Fibroblast of skin of scalp (primary cell): ENCODE measurements around the gene STBD1. TPM values are rescaled to one million over a fixed set of nuclear protein-coding genes. Genes with fewer than 3 reads are reported as not detected.
"Not testable (repeated sequence)": the region's sequence is repeated elsewhere in the genome, so short reads cannot be mapped to it uniquely, and the experiment has no call there.

Experiments used
- DNase-seq: peaks from one replicate; pipeline ENCODE4 v3.0.0-alpha.2; 2013
- polyA plus RNA-seq, 2 experiments: library from polyadenylated mRNA; unstranded; fragments of 120-200 nt; gene quantifications; one replicate each; pipeline ENCODE4 v1.2.1, GENCODE V29; 2013; ENCODE audit not compliant: insufficient read length in 2 of 2

Gene STBD1
- polyA plus RNA-seq (2013, experiment 1 of 2; ENCODE audit: insufficient read length) = 9.4 TPM
- 9.8 TPM for polyA plus RNA-seq (2013, experiment 2 of 2; ENCODE audit: insufficient read length)

DNA sequence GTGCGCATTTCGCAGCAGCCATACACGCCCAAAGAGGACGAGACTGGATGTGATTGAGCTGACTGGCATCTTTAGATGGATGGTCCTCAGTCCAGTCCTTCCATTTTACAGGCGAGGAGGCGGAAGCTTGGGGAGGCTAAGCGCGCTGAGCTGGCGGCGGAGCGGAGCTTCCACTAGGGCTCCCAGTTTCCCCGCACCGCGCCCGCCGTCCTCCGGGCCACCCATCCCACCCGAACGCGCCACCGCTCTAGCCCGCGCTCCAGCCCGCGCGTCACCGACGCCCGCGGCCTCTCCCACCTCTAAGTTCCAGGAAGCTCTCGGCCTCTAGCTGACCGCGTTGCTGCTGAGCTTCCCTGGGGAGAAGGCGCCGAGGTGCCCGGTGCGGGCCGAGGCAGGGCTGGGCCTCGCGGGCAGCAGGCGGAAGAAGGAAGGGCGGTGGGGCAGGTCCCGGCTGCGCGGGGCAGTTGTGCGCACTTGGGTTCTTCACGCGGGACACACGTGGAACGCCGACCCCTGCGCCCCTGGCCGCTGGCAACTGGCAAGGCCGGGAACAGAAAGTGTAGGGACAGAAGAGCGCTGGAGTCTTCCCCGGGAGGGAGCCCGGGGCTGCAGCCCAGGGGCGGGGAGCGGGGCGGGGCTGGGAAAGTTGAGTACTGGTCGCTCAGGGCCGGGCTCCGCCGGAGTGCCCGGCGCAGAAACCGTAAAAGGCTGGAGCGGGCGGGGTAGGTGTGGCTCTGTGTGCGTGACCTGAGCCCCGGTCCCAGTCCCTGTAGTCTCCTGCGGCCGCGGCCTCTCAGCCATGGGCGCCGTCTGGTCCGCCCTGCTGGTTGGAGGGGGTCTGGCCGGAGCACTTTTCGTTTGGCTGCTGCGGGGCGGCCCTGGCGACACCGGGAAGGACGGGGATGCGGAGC is at the start of gene STBD1:
STBD1 (plus strand) TSS at position 763 of the 911 bp plus-strand sequence; CDS start at position 800, 37 bp downstream.
- peak; percentile 76 for DNase-seq

GRCh38 chr4:76256968-76257367 is 49.6 kb upstream of the STBD1 start:
- no peak for DNase-seq

GRCh38 chr4:76257824-76258223 is 48.7 kb upstream of the STBD1 start:
- no peak for DNase-seq

GRCh38 chr4:76260571-76260970 is 46.0 kb upstream of the STBD1 start:
- DNase-seq = no peak

DNA sequence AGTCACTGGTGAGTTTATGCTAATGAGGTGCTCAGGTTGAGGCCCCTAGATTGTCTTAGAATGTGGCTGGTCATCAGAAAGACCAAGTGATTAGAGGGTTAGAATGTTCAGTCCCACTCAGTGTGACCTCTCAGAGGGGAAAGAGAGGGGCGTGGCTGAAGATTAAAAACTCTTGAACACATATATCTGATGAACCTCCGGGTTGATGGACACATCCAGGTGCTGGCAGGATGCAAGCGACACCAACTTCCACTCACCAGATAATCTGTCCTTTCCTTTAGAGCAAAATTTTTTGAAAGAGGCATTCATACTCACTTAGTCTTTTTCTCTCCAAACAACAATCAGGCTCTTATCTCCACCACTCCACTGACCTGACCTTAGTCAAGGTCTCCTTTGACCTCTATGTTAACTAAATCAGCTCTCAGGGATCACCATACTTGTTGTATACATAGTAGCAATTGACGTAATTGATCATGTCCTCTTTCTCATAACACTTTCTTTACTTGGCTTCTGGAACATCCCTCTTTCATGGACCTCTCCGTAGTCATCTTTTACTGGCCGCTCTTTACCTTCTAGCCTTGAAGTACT is 40.8 kb upstream of the STBD1 start:
- DNase-seq = no peak

- no peak for DNase-seq
Measured at GRCh38 chr4:76266627-76267026, 39.9 kb upstream of the STBD1 start.

DNA sequence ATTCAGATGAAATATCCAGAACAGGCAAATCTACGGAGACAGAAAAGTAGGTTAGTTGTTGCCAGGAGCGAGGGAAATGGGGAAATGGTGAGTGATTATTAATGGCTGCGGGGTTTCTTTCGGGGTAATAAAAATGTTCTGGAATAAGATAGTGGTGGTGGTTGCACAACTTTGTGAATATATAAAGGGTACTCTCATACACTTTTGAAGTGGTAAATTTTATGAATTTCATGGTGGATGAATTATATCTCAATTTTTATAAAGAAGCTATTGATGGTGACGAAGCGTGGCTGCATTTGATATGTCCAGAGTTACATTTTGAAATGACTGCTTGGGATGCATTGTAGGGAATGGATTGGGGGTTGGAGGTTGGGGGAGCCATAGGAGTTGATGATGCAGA is 38.7 kb upstream of the STBD1 start:
- no peak for DNase-seq

DNA sequence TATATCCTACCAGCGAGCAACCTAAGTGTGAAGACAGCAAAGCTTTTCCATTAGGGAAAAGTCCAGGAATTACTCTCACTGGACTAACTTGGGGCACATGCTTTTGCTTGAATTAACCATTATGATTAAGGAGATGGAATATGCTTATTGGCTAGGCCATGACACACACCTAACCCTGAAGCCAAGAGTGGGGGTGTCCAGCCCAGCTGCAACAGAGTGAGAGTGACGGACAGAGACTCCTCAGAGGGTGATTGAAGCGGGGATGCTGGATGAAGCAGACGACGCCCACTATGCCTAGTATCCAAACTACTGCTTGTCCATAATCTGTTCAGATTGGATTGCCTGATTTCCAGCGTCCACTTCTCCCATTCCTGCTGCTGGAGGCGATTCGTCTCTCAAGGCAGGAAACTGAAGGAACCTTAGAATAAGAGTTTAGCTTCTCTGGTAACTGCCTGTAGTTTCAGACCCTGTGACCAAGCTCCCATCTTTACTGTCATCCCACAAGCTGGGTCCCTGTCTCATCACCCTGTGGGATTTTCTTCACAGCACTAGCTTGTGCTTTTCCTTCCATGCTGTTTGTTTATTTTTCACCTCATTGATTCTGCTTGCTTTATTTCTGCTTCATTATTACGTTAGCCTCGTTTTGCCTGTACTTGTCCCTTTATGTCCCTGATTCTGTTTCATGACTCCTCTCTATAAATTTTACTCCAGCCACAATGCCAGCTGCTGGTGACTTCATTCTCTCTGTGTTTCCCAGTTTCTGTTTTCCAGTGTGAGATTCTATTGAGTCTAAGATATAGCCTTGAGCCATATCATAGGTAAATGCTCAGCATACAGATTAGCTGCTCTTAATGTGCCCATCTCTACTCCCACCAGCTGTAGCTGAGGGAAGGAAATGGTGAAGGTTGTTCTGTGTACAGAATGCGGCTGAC is 36.0 kb upstream of the STBD1 start:
- DNase-seq = no peak

DNA sequence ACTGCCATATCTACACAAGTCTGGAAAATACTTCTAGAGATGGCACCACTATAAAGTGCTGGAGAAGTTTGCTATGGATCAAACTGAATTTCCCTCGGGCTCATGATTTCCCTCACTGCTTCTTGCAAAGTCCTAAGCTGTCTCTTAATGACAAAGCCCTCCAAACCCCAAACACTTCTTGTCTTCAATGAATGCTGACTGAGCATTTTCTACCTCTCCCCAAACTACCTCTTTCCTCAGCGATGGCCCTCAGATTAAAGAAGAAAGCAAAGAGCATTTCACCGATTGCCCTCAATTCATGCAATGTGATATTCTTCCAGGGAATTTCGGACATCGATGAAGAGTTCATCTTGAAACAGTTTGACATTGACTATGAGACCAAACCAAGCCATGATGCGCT is 35.3 kb upstream of the STBD1 start:
- DNase-seq = no peak

DNA sequence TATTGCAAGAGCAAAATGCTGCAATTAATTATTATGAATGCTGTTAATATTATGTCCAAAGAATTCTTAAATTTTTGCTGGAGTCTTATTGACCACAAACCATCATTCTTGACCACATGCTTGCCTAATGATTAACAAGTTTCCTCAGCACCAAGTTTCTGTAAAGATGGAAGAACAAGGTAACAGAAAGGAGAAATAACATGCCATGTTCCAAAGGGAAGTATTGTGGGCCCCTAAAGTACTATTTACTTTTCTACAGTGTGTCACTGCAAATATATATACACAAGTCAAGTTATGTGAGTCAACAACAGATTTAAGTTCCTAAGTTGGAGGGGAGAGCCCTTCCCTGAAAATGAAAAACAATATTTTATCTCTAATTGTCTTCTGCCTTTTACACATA is 34.5 kb upstream of the STBD1 start:
- no peak for DNase-seq

- no peak for DNase-seq
Measured at GRCh38 chr4:76272582-76272981, 34.0 kb upstream of the STBD1 start.

DNA sequence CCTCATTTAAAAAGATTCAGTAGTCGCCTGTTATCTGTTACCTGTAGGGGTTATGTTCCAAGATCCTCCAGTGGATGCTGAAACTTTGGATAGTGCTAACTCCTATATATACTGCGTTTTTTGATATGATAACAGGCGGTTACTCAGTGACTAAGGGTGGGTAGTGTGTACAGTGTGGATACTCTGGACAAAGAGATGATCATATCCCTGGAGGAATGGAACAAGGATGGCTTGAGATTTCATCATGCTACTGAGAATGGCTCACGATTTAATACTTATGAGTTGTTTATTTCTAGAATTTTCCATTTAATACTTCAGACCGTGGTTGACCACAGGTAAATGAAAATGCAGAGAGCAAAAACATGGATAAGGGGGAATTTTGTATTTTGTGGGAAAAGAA is 33.5 kb upstream of the STBD1 start:
- DNase-seq = peak; percentile 6

GRCh38 chr4:76275486-76276124 is 30.9 kb upstream of the STBD1 start:
- peak; percentile 22 for DNase-seq

DNA sequence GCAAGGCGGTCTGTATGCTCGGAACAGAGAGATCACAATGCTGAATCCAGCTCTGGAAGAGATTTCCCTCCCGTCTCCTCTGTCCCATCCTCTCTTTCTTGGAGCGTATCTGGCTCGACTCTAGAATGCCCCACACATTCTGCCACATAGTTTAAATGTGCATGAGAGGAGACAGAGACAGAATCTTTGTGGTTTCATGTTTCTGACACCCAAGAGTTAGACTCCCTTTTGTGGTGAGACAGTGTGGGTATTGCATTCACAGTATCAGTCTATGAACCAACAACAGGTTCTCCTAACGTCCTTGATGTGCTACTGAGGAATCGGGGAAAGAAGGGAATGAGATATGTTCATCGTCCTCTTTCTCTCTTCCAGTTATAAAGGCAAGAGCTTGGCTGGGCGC is 29.7 kb upstream of the STBD1 start:
- no peak for DNase-seq

DNA sequence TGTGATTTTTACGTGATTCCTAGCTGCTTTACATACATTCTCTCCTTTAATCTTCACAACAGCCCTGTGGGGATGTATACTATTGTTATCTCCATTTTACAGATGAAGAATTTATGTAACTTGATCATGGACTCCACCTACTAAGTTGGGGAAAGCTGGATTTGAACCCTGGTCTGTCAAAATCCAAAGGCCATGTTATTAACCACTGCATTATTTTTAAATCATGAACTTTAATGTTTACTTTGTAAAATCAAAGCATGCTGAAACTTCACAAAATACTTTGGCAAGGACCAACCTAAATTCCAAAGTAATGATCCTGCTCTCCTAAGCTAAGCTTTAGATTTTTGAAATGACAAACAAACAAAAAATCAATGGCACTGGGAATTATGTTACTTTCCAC is 28.9 kb upstream of the STBD1 start:
- DNase-seq = no peak

DNA sequence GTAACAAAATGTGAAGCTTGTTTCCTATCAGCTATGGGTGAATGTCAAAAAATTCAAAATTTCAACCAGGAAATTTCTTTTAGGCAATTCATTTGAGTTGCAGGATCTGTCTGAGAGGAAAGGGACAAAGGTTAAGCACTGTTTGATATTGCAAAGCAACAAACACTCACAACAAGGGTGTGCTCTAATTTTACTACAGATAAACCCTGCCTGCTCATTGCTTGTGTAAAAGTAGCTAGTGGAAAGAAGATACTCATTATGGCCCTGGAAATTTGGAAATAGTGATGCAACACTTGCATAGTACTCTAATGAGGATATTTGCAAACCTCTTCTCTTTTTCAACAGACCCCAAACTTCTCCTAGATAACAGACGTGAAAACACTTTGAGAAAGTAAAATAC is 27.9 kb upstream of the STBD1 start:
- DNase-seq = no peak

DNA sequence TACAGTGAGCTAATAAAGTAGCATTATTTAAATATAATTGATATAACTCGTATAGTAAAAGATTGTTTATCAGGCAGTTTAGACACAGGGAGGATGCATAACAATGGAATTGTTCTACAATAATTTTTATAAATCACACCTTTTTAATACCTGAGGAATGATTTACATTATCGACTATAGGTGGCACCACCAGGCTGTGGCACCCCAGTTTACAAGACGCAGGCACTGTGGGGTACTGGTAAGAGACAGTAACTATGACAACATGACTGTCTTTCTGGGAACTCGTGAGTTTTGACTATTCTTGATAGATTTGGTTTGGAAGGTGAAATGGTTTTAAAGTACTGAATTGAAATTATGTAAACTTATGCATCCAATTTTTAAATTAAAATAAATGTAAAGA is 27.1 kb upstream of the STBD1 start:
- no peak for DNase-seq

DNA sequence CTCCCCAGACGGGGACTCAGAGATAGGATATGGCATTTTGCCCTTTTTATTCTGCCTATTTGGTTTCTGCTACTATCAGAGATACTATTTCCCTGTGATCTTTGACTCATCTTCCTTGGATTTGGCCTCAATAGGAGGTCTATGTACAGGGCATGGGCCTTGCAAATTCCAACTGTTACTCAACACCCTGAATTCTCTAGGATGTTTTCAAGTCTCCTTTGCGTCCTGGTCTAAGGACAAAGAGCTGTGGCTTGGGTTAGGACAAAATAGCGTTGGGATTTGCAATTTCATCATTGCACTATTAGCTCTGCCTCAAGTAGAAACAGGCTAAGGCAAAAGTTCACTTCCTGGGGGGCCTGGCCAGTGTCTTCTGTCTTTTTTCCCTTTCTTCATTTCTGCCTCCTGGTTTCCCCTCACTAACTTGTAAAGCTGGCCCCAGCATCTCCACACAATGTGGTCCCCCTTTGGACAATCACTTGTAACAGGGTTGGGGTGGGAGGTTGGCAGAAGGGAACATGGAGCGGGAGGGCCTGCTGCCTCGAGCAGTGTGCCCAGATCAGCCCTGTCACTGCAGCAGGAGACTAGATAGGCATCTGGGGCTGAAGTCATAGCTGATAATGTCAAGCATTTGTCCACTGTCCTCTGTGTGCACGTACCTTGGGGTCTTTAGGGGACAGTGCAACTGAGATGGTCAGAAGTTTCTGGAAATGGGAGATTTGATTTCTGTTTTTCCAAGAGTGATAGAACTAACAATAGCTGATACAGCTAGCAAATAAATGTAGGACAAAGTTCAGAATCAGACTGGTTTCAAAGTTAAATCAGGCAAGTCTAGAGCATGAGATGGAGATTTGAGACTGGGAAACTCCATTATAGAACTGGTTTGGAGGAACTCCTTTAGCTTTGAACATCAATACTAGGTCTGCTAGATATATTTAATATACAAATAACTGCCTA is 25.8 kb upstream of the STBD1 start:
- no peak for DNase-seq

DNA sequence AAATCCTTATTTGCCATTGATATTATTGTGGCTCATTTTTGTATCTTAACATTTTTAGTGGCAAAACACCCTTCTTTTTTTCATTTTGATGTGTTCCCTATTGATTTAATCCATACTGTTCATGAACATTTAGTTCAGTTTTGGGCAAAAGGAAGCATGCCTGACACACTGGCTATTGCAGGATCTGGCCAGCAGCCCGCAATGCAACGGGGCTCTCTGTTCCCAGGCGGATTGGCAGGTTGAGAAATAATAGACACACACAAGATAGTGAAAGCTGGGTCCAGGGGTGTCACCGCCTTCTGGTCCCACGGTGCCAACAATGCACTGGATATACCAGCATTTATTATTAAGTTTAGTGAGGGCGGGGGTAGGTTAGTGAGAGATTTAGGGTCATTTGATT is 24.9 kb upstream of the STBD1 start:
- DNase-seq = not testable (repeated sequence)

- DNase-seq = no peak
Measured at GRCh38 chr4:76282941-76283689, 23.4 kb upstream of the STBD1 start.
